D721Med (cell line): ENCODE results near the gene LCLAT1.
"Not testable (repeated sequence)": the region's sequence is repeated elsewhere in the genome, so short reads cannot be mapped to it uniquely, and the experiment has no call there.

Experiments
- DNase-seq: peaks from one replicate; pipeline ENCODE4 v3.0.0; 2011; ENCODE audit warnings: low spot score; ENCODE audit not compliant: insufficient read length
- FAIRE-seq: peaks from 2 replicates; lab custom pipeline; 2011; peaks lifted over from hg19 to GRCh38; lab: Jason Lieb, UNC
- TF ChIP-seq, protein P1 (sequence below): IDR thresholded peaks from 2 replicates; pipeline ENCODE4 v1.5.1; 2012; ENCODE audit warnings: mild to moderate bottlenecking, control low read depth; ENCODE audit not compliant: insufficient read depth; ENCODE audit errors: missing control alignments

Gene LCLAT1

GRCh38 chr2:30608643-30609042 is 161.6 kb downstream of the LCLAT1 start:
- no peak for DNase-seq
- FAIRE-seq: no peak
- TF ChIP-seq, protein P1, sequence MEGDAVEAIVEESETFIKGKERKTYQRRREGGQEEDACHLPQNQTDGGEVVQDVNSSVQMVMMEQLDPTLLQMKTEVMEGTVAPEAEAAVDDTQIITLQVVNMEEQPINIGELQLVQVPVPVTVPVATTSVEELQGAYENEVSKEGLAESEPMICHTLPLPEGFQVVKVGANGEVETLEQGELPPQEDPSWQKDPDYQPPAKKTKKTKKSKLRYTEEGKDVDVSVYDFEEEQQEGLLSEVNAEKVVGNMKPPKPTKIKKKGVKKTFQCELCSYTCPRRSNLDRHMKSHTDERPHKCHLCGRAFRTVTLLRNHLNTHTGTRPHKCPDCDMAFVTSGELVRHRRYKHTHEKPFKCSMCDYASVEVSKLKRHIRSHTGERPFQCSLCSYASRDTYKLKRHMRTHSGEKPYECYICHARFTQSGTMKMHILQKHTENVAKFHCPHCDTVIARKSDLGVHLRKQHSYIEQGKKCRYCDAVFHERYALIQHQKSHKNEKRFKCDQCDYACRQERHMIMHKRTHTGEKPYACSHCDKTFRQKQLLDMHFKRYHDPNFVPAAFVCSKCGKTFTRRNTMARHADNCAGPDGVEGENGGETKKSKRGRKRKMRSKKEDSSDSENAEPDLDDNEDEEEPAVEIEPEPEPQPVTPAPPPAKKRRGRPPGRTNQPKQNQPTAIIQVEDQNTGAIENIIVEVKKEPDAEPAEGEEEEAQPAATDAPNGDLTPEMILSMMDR: no peak

DNA sequence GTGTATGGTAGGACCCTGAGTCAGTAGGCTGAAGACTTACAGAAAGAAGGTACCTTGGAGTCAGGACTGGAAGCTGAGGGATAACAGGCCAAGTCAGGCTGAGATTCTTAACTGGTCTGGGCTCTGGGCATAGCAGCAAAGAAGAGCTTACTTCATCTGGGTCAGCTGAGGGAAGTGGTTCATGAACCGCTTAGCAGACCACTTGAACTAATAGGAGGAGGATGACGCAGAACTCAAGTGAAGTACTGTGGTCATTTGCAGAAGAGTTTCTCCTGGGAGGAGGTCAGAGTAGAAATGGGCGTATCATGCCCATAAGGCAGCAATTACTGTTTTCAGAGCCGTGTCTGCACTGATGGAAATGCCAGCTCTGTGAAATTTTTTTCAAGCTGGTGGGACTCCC is 164.5 kb downstream of the LCLAT1 start:
- DNase-seq: no peak
- no peak for FAIRE-seq
- TF ChIP-seq, protein P1: no peak

DNA sequence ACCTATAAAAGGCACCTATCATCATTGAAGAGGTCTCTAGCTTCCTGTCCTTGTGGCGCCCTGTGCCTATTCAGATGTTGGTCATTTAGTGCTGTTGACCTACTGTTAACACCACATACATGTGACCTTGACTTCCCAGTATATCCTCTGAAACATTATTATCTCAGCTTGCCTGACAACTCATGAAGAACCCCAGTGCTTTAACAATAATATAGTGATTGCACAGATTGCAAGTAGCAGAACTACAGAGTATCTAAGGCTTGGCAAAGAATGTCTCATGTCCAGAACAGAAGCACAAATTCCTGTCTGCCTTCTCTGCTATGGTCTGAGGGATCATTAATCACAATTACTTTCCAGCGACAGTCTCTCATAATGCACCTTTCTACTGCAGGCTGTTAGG is 165.3 kb downstream of the LCLAT1 start:
- FAIRE-seq: no peak
- TF ChIP-seq, protein P1: no peak
- DNase-seq: no peak

DNA sequence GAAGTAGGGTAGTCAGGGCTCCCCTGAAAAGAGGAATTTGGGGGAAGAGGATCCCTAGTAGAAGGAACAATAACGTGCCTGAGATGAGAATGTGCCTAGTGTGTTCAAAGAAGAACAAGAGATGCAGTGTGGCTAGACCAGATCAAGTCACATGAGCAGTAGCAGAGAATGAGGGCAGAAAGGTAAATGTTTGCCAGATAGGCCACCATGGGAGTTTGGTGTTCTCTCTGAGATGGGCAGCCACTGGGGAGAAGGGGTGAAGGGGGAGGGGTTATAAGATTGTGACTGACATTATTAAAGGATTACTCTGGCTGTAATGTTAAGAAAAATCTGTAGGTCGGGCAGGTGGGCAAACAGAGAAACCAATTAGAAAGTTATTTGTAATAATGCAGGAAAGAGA is 166.0 kb downstream of the LCLAT1 start:
- TF ChIP-seq, protein P1: no peak
- DNase-seq: no peak
- no peak for FAIRE-seq

- not testable (repeated sequence) for DNase-seq, FAIRE-seq
Measured at GRCh38 chr2:30614227-30614626, 167.2 kb downstream of the LCLAT1 start.

- DNase-seq (no peak), FAIRE-seq (no peak)
- TF ChIP-seq, protein P1: no peak
Measured at GRCh38 chr2:30615926-30616325, 168.9 kb downstream of the LCLAT1 start.

DNA sequence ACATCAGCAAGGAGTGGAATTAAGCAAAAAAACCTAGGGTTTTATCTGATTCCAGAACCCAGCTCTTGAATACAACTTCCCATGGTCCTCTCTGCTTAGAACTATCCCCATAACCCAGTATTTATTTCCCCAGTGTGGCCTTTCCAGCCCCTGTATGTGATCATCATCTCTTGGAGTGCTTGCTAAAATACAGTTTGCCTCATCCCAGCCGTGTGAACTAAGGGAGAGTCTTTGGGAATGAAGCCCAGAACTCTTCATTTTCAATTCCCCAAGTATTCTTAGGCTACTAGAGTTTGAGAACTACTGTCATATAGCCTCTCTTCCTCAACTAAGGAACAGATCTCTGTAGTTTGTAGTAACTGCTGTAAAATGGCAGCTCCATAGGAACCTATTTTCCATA is 173.1 kb downstream of the LCLAT1 start:
- TF ChIP-seq, protein P1: no peak
- FAIRE-seq (no peak), DNase-seq (no peak)

DNA sequence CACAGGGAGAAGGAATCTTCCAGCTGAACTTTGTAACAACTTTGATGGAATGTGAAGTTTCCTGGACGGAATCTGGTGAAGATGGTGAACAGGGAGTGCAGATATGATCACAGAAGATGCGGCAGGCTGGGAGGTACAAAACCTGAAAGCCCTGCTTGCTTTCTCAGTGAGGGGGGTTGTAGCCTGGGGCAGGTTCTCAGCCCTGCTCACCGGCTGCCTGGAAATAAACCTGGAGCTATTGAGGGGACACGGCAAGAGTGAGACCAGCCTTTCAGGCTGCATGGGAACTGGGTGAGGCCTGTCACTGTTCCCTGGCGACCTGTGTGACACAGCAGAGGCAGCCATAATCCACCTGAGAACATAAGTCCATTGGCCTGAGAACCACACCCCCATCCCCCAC is 174.8 kb downstream of the LCLAT1 start:
- no peak for DNase-seq
- TF ChIP-seq, protein P1: no peak
- no peak for FAIRE-seq
